DMS153 (cell line): ENCODE results near the gene RAPGEF2.
"Not testable (repeated sequence)": the region's sequence is repeated elsewhere in the genome, so short reads cannot be mapped to it uniquely, and the experiment has no call there.

Experiments
- DNase-seq: peaks from one replicate; lab custom pipeline; 2025; lab: John Stamatoyannopoulos, UW

Gene RAPGEF2

GRCh38 chr4:159098482-159099127, 4.3 kb upstream of the RAPGEF2 start:
- no peak for DNase-seq

DNA sequence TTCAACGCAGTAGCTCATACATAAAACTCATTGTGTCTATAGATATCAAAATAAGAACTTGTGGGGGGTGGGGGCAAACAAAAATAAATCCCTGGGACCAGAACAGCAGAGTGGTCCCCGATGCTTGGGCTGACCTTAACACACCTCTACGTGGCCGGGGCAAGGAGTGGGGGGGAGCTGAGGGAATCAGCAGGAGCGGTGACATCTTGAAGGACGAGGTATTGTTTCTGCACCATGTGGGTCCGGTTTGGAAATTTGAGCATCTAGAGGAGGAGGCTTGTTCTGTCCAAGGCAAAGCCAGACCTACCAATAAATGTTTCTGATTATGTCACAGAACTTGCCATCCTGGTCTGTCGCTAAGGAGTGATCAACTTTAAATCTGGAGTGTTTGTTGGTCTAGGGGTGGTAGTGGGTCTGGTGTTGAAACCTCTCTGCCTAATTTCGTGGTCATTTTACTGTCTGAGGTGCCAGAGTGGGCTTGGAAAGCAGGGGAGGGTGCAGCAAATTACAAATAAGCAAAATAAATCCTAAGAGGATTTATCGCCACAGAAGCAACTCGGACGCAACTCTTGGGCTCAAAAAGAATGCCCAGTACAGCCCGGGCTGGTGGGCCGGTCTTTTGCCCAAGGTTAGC, 774 bp upstream of the RAPGEF2 start:
- DNase-seq = no peak

DNA sequence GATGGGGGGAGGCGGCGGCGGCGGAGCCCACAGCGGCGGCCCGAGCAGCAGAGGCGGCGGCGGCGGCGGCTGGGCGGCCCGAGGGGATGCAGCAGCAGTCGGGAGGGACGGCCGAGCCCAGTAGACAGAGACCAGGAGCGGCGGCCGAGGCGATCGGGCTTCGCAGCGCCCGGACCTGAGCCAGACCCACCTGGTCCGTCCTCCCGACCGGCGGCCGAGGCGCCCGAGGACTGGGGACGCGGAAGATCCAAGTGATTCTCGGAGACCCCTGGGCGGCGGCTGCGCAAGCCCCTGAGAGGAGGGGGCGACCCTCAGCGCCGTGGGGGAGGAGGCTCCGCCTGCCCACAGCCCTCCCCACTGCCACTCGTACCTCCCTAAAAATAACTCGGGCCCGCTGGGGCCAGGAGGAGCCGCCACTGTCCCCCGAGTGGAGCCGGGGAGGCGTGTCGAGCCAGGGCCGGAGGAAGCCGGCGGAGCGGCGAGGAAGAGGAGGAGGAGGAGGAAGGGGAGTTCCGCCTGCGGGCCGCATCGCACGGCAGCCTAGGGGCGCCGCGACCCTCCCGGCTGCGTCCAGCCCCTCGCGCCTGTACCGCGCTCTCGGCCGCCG, 608 bp downstream of the RAPGEF2 start:
- DNase-seq = no peak

DNA sequence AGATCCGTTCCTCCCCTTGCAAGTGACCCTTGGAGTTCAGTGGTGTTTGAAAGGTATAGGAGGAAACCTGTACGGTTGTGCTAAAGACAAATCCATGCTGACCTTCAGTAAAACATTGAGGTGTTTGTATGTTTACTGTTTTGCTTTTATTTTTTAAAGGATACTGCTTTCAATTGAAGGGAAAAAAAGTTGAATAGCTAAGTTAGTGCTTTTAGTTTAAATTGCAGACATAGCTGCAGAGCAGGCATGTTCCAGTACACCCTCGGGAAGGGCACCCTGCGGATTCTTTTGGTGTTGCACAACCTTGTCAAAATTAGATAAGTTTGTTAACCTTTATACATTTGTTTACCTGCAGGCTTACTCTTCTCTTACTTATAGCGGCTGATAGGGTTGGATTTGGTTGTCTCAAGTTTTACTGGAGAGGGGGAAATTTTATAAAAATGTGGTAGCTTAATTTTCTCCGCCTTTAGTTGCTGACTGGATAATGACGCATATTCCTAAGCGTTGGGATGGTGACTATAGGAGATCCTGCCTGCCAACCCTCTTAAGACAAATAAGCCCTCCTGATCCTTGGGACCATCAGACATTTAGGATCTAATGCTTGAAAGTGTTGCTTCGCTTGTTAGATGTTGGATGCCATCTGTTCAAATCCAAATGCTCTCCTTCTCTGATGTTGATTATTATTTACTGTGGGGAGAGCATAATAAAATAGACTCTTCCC, 2.0 kb downstream of the RAPGEF2 start:
- no peak for DNase-seq

GRCh38 chr4:159105761-159106243, 2.9 kb downstream of the RAPGEF2 start:
- DNase-seq = no peak

DNA sequence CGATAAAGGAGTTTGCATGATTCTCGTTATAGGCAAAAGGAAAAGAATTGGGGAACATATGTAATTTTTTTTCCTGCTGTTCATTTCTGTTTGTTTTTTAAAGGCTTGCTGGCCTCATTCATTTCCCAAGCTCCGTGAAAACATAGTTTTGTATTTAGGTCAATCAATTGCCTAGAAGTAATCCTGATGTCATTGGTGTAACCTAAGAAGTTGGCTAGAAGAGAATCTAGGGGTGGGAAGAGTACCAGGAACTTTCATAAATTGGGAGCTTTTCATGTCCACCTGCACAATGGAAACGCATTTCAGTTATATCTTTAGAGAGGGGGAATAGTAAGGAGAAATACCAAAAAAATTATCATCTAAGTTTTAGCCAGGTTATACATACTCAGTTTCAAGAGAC, 3.8 kb downstream of the RAPGEF2 start:
- no peak for DNase-seq

GRCh38 chr4:159107203-159107925, 4.5 kb downstream of the RAPGEF2 start:
- no peak for DNase-seq

- DNase-seq = no peak
Measured at GRCh38 chr4:159108124-159108523, 5.2 kb downstream of the RAPGEF2 start.

GRCh38 chr4:159110961-159111360, 8.1 kb downstream of the RAPGEF2 start:
- DNase-seq = no peak

- no peak for DNase-seq
Measured at GRCh38 chr4:159111416-159111815, 8.5 kb downstream of the RAPGEF2 start.

- not testable (repeated sequence) for DNase-seq
Measured at GRCh38 chr4:159113366-159113765, 10.5 kb downstream of the RAPGEF2 start.

- DNase-seq = not testable (repeated sequence)
Measured at GRCh38 chr4:159116098-159116497, 13.2 kb downstream of the RAPGEF2 start.

- peak; percentile 61 for DNase-seq
Measured at GRCh38 chr4:159116693-159117092, 13.8 kb downstream of the RAPGEF2 start.

- DNase-seq = no peak
Measured at GRCh38 chr4:159117564-159117963, 14.7 kb downstream of the RAPGEF2 start.

DNA sequence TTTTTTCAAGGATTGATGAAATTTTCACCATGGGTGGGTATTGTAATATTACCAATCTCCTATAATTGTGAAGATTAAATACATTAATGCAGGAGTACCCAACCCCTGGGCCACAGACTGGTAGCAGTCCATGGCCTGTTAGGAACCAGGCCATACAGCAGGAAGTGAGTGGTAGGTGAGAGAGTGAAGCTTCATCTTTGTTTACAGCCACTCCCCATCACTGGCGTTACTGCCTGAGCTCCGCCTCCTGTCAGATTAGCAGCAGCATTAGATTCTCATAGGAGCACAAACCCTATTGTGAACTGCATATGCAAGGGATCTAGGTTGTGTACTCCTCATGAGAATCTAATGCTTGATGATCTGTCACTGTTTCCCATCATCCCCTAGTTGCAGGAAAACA, 15.1 kb downstream of the RAPGEF2 start:
- DNase-seq = no peak

DNA sequence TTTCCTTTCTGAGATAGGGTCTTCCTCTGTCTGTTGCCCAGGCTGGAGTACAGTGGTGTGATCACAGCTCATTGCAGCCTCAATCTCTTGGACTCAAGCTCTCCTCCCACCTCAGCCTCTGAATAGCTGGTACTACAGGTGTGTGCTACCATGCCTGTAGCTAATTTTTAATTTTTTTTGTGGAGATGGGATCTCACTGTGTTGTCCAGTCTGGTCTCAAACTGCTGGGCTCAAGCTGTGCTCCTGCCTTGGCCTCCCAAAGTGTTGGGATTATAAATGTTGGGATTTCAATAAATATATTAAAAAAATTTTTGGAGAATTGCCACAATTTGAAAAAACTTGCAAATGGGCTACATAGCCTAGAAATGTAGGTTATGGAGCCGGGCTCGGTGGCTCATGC, 18.5 kb downstream of the RAPGEF2 start:
- no peak for DNase-seq

- DNase-seq = no peak
Measured at GRCh38 chr4:159126716-159127115, 23.8 kb downstream of the RAPGEF2 start.

DNA sequence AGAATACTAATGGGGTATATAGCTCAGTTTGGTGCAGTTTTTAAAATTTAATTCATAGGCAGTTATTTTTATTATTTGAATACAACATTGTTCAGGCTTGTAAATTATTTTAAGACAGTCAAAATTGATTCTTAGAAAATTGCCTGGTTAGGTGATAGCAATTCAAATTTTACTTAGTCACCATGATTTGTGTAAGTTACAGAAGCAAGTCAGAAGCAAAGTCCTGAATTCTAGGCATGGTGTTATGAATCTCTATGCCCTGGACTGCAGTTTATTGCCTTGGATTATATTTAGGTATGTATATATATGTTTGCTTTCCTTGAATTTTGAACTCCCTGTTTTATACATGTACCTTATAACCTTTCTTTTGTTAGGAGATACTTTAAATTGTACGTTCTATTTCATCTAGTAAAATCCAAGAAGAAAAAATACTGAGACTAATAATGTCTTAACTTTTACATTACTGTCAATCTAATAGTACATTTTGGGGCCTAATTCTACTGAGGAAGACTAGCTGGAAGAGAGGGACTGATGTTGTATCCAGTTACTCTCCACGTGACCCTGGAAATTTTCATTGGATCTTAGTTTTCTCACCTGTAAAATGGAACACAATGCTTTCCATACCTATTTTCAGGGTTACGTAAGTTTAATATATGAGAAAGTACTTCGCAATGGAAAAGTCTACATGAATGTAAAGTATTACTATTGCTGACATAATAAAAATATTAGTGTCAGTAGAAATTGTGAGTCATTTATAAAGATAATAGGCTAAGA, 25.1 kb downstream of the RAPGEF2 start:
- DNase-seq = no peak

DNA sequence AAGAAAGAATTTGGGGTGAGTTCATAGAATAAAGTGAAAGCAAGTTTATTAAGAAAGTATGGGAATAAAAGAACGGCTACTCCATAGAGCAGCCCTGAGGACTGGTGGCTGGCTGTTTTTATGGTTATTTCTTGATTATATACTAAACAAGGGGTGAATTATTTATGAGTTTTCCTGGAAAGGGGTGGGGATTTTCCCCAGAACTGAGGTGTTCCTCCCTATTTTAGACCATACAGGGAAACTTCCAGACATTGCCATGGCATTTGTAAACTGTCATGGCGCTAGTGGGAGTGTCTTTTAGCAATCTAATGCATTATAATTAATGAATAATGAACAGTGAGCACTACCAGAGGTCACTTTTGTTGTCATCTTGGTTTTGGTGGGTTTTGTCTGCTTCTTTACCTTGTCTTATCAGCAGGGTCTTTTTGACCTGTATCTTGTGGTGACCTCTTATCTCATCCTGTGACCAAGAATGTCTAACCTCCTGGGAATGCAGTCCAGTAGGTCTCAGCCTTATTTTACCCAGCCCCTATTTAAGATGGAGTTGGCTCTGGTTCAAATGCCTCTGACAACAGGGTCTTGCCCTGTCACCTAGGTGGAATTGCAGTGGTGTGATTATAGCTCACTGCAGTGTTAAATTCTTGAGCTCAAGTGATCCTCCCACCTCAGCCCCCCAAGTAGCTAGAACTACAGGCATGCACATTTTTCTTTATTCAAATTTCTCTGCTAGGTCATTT, 27.1 kb downstream of the RAPGEF2 start:
- DNase-seq = no peak

GRCh38 chr4:159131564-159131963, 28.7 kb downstream of the RAPGEF2 start:
- no peak for DNase-seq

DNA sequence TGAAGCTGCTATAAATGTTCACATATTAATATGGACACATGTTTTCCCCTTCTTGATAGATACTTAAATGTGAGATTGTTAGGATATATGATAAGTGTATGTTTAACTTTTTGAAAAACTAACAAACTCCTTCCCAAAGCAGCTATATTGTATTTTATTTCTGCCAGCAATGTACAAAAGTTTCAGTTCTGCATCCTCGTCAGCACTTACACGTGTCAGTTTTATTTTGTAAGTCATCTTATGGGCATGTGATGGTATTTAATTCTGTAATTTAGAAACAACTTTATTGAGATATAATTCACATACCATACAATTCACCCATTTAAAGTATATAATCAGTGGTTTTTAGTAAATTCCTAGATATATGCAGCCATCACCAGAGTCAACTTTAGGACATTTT, 31.6 kb downstream of the RAPGEF2 start:
- DNase-seq = no peak
